ENCODE results near the gene RNF149.
"Not testable (repeated sequence)": the region's sequence is repeated elsewhere in the genome, so short reads cannot be mapped to it uniquely, and the experiment has no call there.

The RNF149 gene

DNA sequence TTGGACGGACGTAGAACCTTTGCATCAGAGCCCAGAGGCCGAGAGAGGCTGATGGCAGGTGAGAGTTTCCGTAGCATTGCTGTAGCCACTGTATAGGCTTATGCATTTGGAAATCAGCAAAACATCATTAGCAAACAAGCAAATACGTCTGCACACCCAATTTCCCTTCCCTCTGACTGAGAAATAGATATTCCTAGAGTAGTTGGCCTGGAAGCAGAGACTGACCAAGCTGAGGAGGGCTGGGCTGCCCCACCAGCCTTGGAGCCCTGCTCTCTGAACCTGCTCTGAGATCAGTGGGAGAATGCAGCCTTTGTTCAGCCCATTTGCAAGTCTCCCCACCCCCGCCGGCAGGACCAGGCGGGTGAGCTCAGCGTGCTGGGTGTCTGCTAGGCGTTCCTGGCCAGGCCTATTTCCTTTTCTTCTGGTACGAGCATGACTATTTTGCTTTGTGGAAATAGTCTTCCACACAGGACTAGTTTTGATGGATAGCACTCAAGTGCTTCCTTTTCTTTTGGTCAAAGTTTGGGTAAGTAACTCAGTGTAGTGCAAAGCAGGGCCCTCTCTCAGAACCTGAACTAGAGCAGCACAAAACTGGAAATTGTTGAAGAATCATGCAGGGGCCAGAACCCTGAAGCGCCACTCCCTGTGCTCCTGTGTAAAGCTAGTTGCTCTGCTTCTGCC is 21.9 kb upstream of the RNF149 start:
- Histone ChIP-seq H3K4me1 (ENCODE audit: insufficient read depth, low read length) (peaks cover 32% of the 10 kb centered on the region), H3K9me3 (ENCODE audit: insufficient read depth, low read depth, low read length) (peaks cover 8% of the 10 kb centered on the region; the same call in 1 of the 2 replicates), H3K36me3 (ENCODE audit: insufficient read depth, low read length) (no peaks in the 10 kb centered on the region), H3K27me3 (ENCODE audit: insufficient read depth, low read length) (no peaks in the 10 kb centered on the region), H3K27ac (ENCODE audit: low read depth, low read length) (peak overlapping the region; percentile 41; the same call in 1 of the 2 replicates), H3K4me3 (ENCODE audit: low read length) (no peak overlapping the region), H3K9ac (ENCODE audit: low read depth, low read length) (peak overlapping the region; percentile 6; the same call in 1 of the 2 replicates)
- 37% methylated on average over 12 of the region's 12 CpGs for WGBS

DNA sequence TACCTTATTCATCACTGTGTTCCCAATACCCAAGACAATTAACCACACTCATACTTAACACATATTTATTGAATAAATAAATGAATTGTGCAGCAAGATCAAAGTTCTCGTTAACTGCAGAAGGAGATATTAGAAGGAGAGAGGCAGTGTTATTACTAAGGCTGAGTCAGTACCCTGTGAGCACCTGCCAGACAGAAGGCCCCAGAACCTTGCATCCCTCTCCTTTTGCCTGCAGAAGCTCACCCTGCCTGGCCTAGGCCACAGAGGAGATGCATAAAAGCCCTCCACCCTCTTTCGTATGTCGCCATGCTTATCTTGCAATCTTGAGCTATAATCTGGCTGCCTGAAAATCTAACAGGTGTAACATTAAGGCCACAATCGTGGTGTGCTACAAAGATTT is 20.5 kb upstream of the RNF149 start:
- H3K36me3 ChIP-seq (ENCODE audit: insufficient read depth, low read length) = no peaks in the 10 kb centered on the region
- 91% methylated on average over 4 of the region's 4 CpGs for WGBS
- H3K9me3 ChIP-seq (ENCODE audit: insufficient read depth, low read depth, low read length) = peaks cover 16% of the 10 kb centered on the region; the same call in 1 of the 2 replicates
- H3K9ac ChIP-seq (ENCODE audit: low read depth, low read length) = no peak overlapping the region
- no peak overlapping the region for H3K27ac ChIP-seq (ENCODE audit: low read depth, low read length)
- peaks cover 32% of the 10 kb centered on the region for H3K4me1 ChIP-seq (ENCODE audit: insufficient read depth, low read length)
- H3K27me3 ChIP-seq (ENCODE audit: insufficient read depth, low read length) = no peaks in the 10 kb centered on the region
- no peak overlapping the region for H3K4me3 ChIP-seq (ENCODE audit: low read length)

GRCh38 chr2:101328474-101329007 is 20.0 kb upstream of the RNF149 start:
- peaks cover 16% of the 10 kb centered on the region; the same call in 1 of the 2 replicates for H3K9me3 ChIP-seq (ENCODE audit: insufficient read depth, low read depth, low read length)
- no peak overlapping the region for H3K4me3 ChIP-seq (ENCODE audit: low read length)
- no peaks in the 10 kb centered on the region for H3K27me3 ChIP-seq (ENCODE audit: insufficient read depth, low read length)
- peaks cover 32% of the 10 kb centered on the region for H3K4me1 ChIP-seq (ENCODE audit: insufficient read depth, low read length)
- H3K36me3 ChIP-seq (ENCODE audit: insufficient read depth, low read length) = no peaks in the 10 kb centered on the region
- no peak overlapping the region; the same call in 1 of the 2 replicates for H3K27ac ChIP-seq (ENCODE audit: low read depth, low read length)
- WGBS = 83% methylated on average over 3 of the region's 3 CpGs
- no peak overlapping the region for H3K9ac ChIP-seq (ENCODE audit: low read depth, low read length)

DNA sequence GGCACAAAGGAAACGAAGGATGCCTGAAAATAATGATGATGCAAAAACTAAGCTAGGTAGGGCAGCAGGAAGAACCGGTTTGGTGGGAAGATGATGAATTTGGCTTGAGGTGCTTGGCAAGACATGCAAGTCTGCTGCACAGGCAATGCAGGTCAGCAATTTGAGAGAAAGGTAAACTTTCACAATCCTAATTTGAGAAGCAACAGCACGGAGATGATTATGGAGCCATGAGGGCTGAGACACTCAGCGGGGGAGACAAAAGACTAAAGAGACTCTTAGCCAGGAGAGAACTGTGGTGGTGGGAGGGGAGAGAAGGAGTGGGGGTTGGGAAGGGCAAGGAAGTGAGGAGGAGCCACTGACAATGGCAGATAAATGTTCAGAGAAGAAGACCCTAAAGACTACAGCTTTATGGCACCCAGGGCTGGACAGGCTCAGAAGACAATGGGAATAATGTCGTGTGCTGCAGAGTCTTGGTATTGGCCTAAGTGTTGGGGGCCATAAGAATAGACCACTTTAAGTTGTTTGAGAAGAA is 19.4 kb upstream of the RNF149 start:
- Histone ChIP-seq H3K27me3 (ENCODE audit: insufficient read depth, low read length) (no peaks in the 10 kb centered on the region), H3K36me3 (ENCODE audit: insufficient read depth, low read length) (no peaks in the 10 kb centered on the region), H3K9me3 (ENCODE audit: insufficient read depth, low read depth, low read length) (peaks cover 16% of the 10 kb centered on the region; the same call in 1 of the 2 replicates), H3K4me1 (ENCODE audit: insufficient read depth, low read length) (peaks cover 32% of the 10 kb centered on the region), H3K4me3 (ENCODE audit: low read length) (no peak overlapping the region), H3K27ac (ENCODE audit: low read depth, low read length) (peak overlapping the region; percentile 43; the same call in 1 of the 2 replicates), H3K9ac (ENCODE audit: low read depth, low read length) (peak overlapping the region; percentile 22; the same call in 1 of the 2 replicates)
- WGBS = 65% methylated on average over 5 of the region's 5 CpGs

DNA sequence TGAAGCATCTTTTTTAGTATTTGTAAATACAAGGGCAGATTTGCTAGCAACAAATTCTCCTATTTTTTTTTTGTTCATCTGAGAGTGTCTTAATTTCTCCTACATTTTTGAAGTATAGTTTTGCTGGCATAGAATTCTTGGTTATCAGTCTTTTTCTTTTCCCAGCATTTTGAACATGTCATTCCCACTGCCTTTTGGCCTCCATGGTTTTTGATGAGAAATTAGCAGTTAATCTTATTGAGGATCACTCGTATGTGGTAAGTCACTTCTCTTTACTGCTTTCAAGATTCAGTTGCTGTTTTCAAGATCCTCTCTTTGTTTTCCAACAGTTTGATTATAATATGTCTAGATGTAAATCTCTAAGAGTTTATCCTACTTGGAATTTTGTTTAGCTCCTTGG is 16.9 kb upstream of the RNF149 start:
- H3K4me1 ChIP-seq (ENCODE audit: insufficient read depth, low read length) = peaks cover 26% of the 10 kb centered on the region

DNA sequence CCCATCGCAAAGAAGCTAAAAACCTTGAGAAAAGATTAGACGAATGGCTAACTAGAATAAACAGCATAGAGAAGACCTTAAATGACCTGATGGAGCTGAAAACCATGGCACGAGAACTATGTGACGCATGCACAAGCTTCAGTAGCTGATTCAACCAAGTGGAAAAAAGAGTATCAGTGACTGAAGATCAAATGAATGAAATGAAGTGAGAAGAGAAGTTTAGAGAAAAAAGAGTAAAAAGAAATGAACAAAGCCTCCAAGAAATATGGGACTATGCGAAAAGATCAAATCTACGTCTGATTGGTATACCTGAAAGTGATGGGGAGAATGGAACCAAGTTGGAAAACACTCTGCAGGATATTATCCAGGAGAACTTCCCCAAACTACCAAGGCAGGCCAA is 8.1 kb upstream of the RNF149 start:
- H3K27ac ChIP-seq (ENCODE audit: low read depth, low read length); H3K4me3 ChIP-seq (ENCODE audit: low read length); H3K9me3 ChIP-seq (ENCODE audit: insufficient read depth, low read depth, low read length); H3K36me3 ChIP-seq (ENCODE audit: insufficient read depth, low read length); H3K9ac ChIP-seq (ENCODE audit: low read depth, low read length); H3K4me1 ChIP-seq (ENCODE audit: insufficient read depth, low read length); H3K27me3 ChIP-seq (ENCODE audit: insufficient read depth, low read length): not testable (repeated sequence)
- WGBS = 94% methylated on average over 4 of the region's 6 CpGs

More for the DNA sequence above, 16.9 kb upstream of the RNF149 start:
- peaks cover 16% of the 10 kb centered on the region; the same call in 1 of the 2 replicates for H3K9me3 ChIP-seq (ENCODE audit: insufficient read depth, low read depth, low read length)
- H3K27ac ChIP-seq (ENCODE audit: low read depth, low read length) = no peak overlapping the region
- no peaks in the 10 kb centered on the region for H3K36me3 ChIP-seq (ENCODE audit: insufficient read depth, low read length)
- no peak overlapping the region for H3K9ac ChIP-seq (ENCODE audit: low read depth, low read length)
- no peak overlapping the region for H3K4me3 ChIP-seq (ENCODE audit: low read length)
- no peaks in the 10 kb centered on the region for H3K27me3 ChIP-seq (ENCODE audit: insufficient read depth, low read length)
- 86% methylated on average over 1 of the region's 1 CpG for WGBS

GRCh38 chr2:101311696-101312017 is 3.2 kb upstream of the RNF149 start:
- Histone ChIP-seq H3K9me3 (ENCODE audit: insufficient read depth, low read depth, low read length) (no peaks in the 10 kb centered on the region), H3K36me3 (ENCODE audit: insufficient read depth, low read length) (no peaks in the 10 kb centered on the region), H3K9ac (ENCODE audit: low read depth, low read length) (no peak overlapping the region), H3K4me3 (ENCODE audit: low read length) (no peak overlapping the region), H3K27me3 (ENCODE audit: insufficient read depth, low read length) (peaks cover 11% of the 10 kb centered on the region), H3K4me1 (ENCODE audit: insufficient read depth, low read length) (peaks cover 17% of the 10 kb centered on the region), H3K27ac (ENCODE audit: low read depth, low read length) (no peak overlapping the region)
- WGBS = 89% methylated on average over 3 of the region's 3 CpGs

DNA sequence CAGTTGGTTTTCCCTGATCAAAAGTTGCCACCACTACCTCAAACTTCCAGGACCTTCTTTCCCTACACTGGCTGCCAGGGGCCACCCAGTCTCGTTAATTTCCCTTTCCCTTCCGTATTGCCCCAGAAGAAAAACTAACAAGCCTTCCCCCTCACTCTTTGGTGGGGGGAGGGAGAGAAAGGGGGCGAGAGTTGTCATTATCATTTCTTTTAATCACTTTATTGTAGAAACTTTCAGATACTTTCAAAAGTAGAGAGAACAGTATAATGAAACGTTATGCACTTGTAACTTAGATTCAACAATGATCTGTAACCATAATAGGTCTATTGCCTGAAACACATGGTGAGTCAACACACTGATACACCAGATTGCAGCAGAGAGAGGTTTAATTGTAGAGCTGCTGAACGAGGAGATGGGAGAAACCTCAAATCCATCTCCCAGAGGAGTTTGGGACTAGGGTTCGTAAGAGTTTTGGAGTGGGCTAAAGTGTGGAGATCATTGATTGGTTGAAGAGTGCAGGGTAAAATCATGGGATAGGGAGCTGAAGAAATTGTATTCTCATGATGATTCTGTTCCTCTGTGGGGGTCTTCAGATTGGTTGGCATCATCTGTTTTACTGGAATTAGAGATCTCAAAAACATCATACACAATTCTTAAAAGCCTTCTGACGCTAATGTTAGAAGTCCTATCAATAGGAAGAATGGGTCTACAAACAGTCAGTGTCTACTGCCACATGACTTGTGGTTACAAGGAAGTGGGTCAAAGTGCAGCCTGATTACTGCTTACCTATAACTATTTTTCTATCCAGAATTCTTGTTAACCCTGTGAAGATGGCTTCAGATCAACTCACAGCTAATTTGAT is 2.6 kb upstream of the RNF149 start:
- H3K9ac ChIP-seq (ENCODE audit: low read depth, low read length) = no peak overlapping the region
- H3K27me3 ChIP-seq (ENCODE audit: insufficient read depth, low read length) = peaks cover 11% of the 10 kb centered on the region
- H3K36me3 ChIP-seq (ENCODE audit: insufficient read depth, low read length) = no peaks in the 10 kb centered on the region
- no peak overlapping the region for H3K27ac ChIP-seq (ENCODE audit: low read depth, low read length)
- H3K4me3 ChIP-seq (ENCODE audit: low read length) = no peak overlapping the region
- H3K9me3 ChIP-seq (ENCODE audit: insufficient read depth, low read depth, low read length) = no peaks in the 10 kb centered on the region
- WGBS = 71% methylated on average over 6 of the region's 7 CpGs
- peaks cover 20% of the 10 kb centered on the region for H3K4me1 ChIP-seq (ENCODE audit: insufficient read depth, low read length)

- H3K4me1 ChIP-seq (ENCODE audit: insufficient read depth, low read length) = peaks cover 20% of the 10 kb centered on the region
These were observed 1.8 kb upstream of the RNF149 start for GRCh38 chr2:101310090-101310833.

GRCh38 chr2:101307950-101308431 is 510 bp downstream of the RNF149 start:
- H3K4me1 ChIP-seq (ENCODE audit: insufficient read depth, low read length) = peaks cover 22% of the 10 kb centered on the region
- no peaks in the 10 kb centered on the region for H3K9me3 ChIP-seq (ENCODE audit: insufficient read depth, low read depth, low read length)
- peaks cover 11% of the 10 kb centered on the region for H3K27me3 ChIP-seq (ENCODE audit: insufficient read depth, low read length)
- H3K27ac ChIP-seq (ENCODE audit: low read depth, low read length) = no peak overlapping the region; the same call in 1 of the 2 replicates
- H3K9ac ChIP-seq (ENCODE audit: low read depth, low read length) = peak overlapping the region; percentile 69
- H3K36me3 ChIP-seq (ENCODE audit: insufficient read depth, low read length) = peaks cover 4% of the 10 kb centered on the region; the same call in 1 of the 2 replicates
- WGBS = 3% methylated on average over 57 of the region's 57 CpGs
- peak overlapping the region; percentile 79 for H3K4me3 ChIP-seq (ENCODE audit: low read length)

More at GRCh38 chr2:101310090-101310833, 1.8 kb upstream of the RNF149 start:
- Histone ChIP-seq H3K36me3 (ENCODE audit: insufficient read depth, low read length) (peaks cover 1% of the 10 kb centered on the region; the same call in 1 of the 2 replicates), H3K9me3 (ENCODE audit: insufficient read depth, low read depth, low read length) (no peaks in the 10 kb centered on the region), H3K27me3 (ENCODE audit: insufficient read depth, low read length) (peaks cover 11% of the 10 kb centered on the region), H3K4me3 (ENCODE audit: low read length) (no peak overlapping the region), H3K9ac (ENCODE audit: low read depth, low read length) (no peak overlapping the region), H3K27ac (ENCODE audit: low read depth, low read length) (no peak overlapping the region)
- WGBS = 84% methylated on average over 10 of the region's 10 CpGs

All from HUES64 (cell line).